A549 (cell line): ENCODE results near the gene TLNRD1. TPM values are rescaled to one million over a fixed set of nuclear protein-coding genes. Genes with fewer than 3 reads are reported as not detected.

Experiments
- ATAC-seq, 2 experiments: fragments of 200-7000 bp in 1 of 2; fragments of >200 bp in 1 of 2; cut with Nextera tagmentation in 1 of 2; cut with Tn5 transposase in 1 of 2; 3 replicates each; pipeline versions ENCODE4 v1.8.0 to v1.9.1; 2018 to 2020; ENCODE audit warnings: mild to moderate bottlenecking in 1 of 2, moderate library complexity in 1 of 2
- CTCF ChIA-PET: fragments of 300-600 bp; sonication (Branson Sonifier 250); formaldehyde crosslinking; extraction: SDS; loops from one replicate; lab custom pipeline; 2021; ENCODE audit warnings: antibody characterized with exemption, inconsistent platforms; lab: Yijun Ruan, JAX
- POLR2A ChIA-PET: fragments of 350-600 bp; formaldehyde crosslinking; extraction: SDS; loops from one replicate; lab custom pipeline; 2021; ENCODE audit warnings: antibody characterized with exemption, inconsistent platforms; lab: Yijun Ruan, JAX
- DNase-seq, 2 experiments: peaks; one replicate each; pipeline versions ENCODE4 v3.0.0 to v3.0.0-alpha.2; 2011 to 2016; ENCODE audit warnings: low read depth in 1 of 2, low spot score in 1 of 2
- FAIRE-seq: peaks from 2 replicates; lab custom pipeline; 2011; peaks lifted over from hg19 to GRCh38; lab: Jason Lieb, UNC
- H3K27ac ChIP-seq, 2 experiments: fragments of >200 bp; sonication (Bioruptor Twin); formaldehyde crosslinking; 3 replicates each; pipeline ENCODE4 v1.5.1; 2016 to 2017
- H3K4me1 ChIP-seq: fragments of >200 bp; sonication (Bioruptor Twin); formaldehyde crosslinking; 3 replicates; pipeline ENCODE4 v1.6.1; 2016
- H3K4me2 ChIP-seq: fragments of >200 bp; sonication (Bioruptor Twin); formaldehyde crosslinking; 3 replicates; pipeline ENCODE4 v1.6.1; 2016
- H3K4me3 ChIP-seq: fragments of >200 bp; sonication (Bioruptor Twin); formaldehyde crosslinking; 3 replicates; pipeline ENCODE4 v1.5.1; 2016
- H3K9me3 ChIP-seq: fragments of >200 bp; sonication (Bioruptor Twin); formaldehyde crosslinking; 3 replicates; pipeline ENCODE4 v1.6.1; 2016
- BCL3 ChIP-seq: fragments of >200 bp; sonication (Bioruptor Twin); formaldehyde crosslinking; IDR thresholded peaks from 3 replicates; pipeline ENCODE4 v1.6.1; 2016
- CBX8 ChIP-seq: fragments of 200-600 bp; sonication (generic); IDR thresholded peaks from 2 replicates; pipeline ENCODE4 v1.6.1; 2016
- FOSB ChIP-seq: fragments of 250-450 bp; sonication (Bioruptor Pico); IDR thresholded peaks from 2 replicates; pipeline ENCODE4 v1.5.0; 2020; ENCODE audit warnings: mild to moderate bottlenecking, moderate library complexity
- FOXS1 ChIP-seq: fragments of 250-450 bp; sonication (Bioruptor Pico); IDR thresholded peaks from 2 replicates; pipeline ENCODE4 v1.5.0; 2020; ENCODE audit warnings: mild to moderate bottlenecking, moderate library complexity
- HDAC2 ChIP-seq: fragments of 200-600 bp; sonication (generic); IDR thresholded peaks from 2 replicates; pipeline ENCODE4 v1.6.1; 2016
- HEYL ChIP-seq: fragments of 250-450 bp; sonication (Bioruptor Pico); IDR thresholded peaks from 2 replicates; pipeline ENCODE4 v1.8.0; 2021; ENCODE audit warnings: mild to moderate bottlenecking, moderate library complexity
- HOXB13 ChIP-seq: fragments of 250-450 bp; sonication (Bioruptor Pico); IDR thresholded peaks from 2 replicates; pipeline ENCODE4 v1.5.0; 2020; ENCODE audit warnings: low read depth, mild to moderate bottlenecking, moderate library complexity
- KDM1A ChIP-seq: fragments of 200-600 bp; sonication (generic); IDR thresholded peaks from 2 replicates; pipeline ENCODE4 v1.6.1; 2016; ENCODE audit warnings: low read depth, mild to moderate bottlenecking
- MAX ChIP-seq: IDR thresholded peaks from 2 replicates; pipeline ENCODE4 v1.6.1; 2012
- NFE2L2 ChIP-seq: fragments of 150-350 bp; conservative IDR thresholded peaks from 2 replicates; pipeline ENCODE4 v1.6.1; 2014; ENCODE audit warnings: low read length
- NR3C1 ChIP-seq: fragments of >200 bp; sonication (Bioruptor Twin); formaldehyde crosslinking; IDR thresholded peaks from 3 replicates; pipeline ENCODE4 v1.6.1; 2017
- PHF8 ChIP-seq: fragments of 200-600 bp; sonication (generic); IDR thresholded peaks from 2 replicates; pipeline ENCODE4 v1.6.1; 2016; ENCODE audit warnings: low read depth, mild to moderate bottlenecking, antibody characterized with exemption, moderate library complexity, borderline replicate concordance
- RAD21 ChIP-seq, 2 experiments: fragments of >200 bp in 1 of 2; sonication (Bioruptor Twin) in 1 of 2; formaldehyde crosslinking in 1 of 2; IDR thresholded peaks in 1 of 2; conservative IDR thresholded peaks in 1 of 2; 2 replicates in 1 of 2; 3 replicates in 1 of 2; pipeline ENCODE4 v1.6.1; 2012 to 2018; ENCODE audit warnings: inconsistent platforms in 1 of 2
- RARB ChIP-seq: fragments of 250-450 bp; sonication (Bioruptor Pico); IDR thresholded peaks from 2 replicates; pipeline ENCODE4 v1.8.0; 2021; ENCODE audit warnings: mild to moderate bottlenecking, moderate library complexity
- RNF2 ChIP-seq: fragments of 200-600 bp; sonication (generic); IDR thresholded peaks from 2 replicates; pipeline ENCODE4 v1.6.1; 2016; ENCODE audit warnings: low read depth, mild to moderate bottlenecking, antibody characterized with exemption, moderate library complexity, borderline replicate concordance
- SREBF2 ChIP-seq: fragments of 450-650 bp; IDR thresholded peaks from 2 replicates; pipeline ENCODE4 v1.6.1; 2014; ENCODE audit warnings: mild to moderate bottlenecking, moderate library complexity
- TP53 ChIP-seq: fragments of 250-450 bp; sonication (Bioruptor Pico); IDR thresholded peaks from 2 replicates; pipeline ENCODE4 v1.5.0; 2021; ENCODE audit warnings: mild to moderate bottlenecking, moderate library complexity
- USF2 ChIP-seq: fragments of 450-650 bp; IDR thresholded peaks from 2 replicates; pipeline ENCODE4 v1.6.1; 2014; ENCODE audit warnings: antibody characterized with exemption
- ZSCAN20 ChIP-seq: fragments of 250-450 bp; sonication (Bioruptor Pico); IDR thresholded peaks from 2 replicates; pipeline ENCODE4 v1.8.0; 2022; ENCODE audit warnings: mild to moderate bottlenecking, moderate library complexity
- WGBS: methylation state at CpG from one replicate; pipeline ENCODE4 v1.1.6; 2017; ENCODE audit errors: missing lambda C conversion rate; 5-methylcytosine and 5-hydroxymethylcytosine counted together
- polyA plus RNA-seq, 4 experiments: library from polyadenylated mRNA; depleted of rRNA in 3 of 4; stranded (reverse); fragments of >200 nt; fragmentation: RNase III in 1 of 4; extraction: RNeasy Plus Mini Kit Qiagen cat#74134 plus additional on column Dnase treatment in 1 of 4; gene quantifications; 2 replicates in 3 of 4; 3 replicates in 1 of 4; pipeline ENCODE4 v1.2.3, GENCODE V29; 2011 to 2017

The TLNRD1 gene
- polyA plus RNA-seq, 2 of the 4 experiments (the other 2 are of a cell fraction): 6.6 to 7.2 TPM

GRCh38 chr15:80971143-80971542 is 29.6 kb upstream of the TLNRD1 start:
- Histone ChIP-seq H3K27ac (no peak overlapping the region), H3K4me3 (no peak overlapping the region), H3K4me1 (no peaks in the 10 kb centered on the region), H3K9me3 (no peaks in the 10 kb centered on the region), H3K4me2 (no peak overlapping the region)
- CTCF ChIA-PET: interaction anchor here (1.0 to 9.7 kb wide), 20 partner anchors 10 to 589 kb away, joined by 3 to 235 read pairs (median 14); partner anchors contain the start of gene CEMIP
- WGBS: 89% methylated on average over 2 of the region's 2 CpGs
- no peak for DNase-seq
- TF ChIP-seq NR3C1 (no peak), SREBF2 (no peak), HOXB13 (CRISPR knock-in tag) (no peak), TP53 (no peak)
- no peak for ATAC-seq
- POLR2A ChIA-PET: no interaction called here
- no peak for FAIRE-seq

DNA sequence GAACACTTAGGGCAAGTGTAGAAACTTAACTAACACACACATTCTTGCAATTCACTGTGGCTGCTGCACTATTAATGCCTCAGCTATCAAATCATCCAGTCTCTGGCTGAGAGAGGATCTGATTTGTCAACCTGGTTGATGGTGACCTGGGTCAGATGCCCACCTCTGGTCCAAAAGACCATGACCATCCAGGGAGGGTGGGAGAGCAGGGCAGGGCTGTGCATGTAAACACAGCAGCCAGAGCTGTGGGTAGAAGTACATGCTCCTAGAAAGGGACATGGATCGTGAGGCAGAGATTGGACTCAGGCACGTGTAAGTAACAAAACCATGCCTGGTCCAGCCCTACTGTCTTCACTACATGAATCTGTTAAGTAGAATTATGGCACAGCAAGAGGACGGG is 28.4 kb upstream of the TLNRD1 start:
- Histone ChIP-seq H3K4me1 (no peaks in the 10 kb centered on the region), H3K9me3 (no peaks in the 10 kb centered on the region), H3K27ac (no peak overlapping the region), H3K4me3 (no peak overlapping the region), H3K4me2 (no peak overlapping the region)
- ChIA-PET CTCF (interaction anchor here (1.1 to 9.7 kb wide), 6 partner anchors 9 to 516 kb away, joined by 3 to 235 read pairs (median 74); partner anchors contain the start of gene CEMIP), POLR2A (no interaction called here)
- no peak for ATAC-seq
- no peak for FAIRE-seq
- no peak for DNase-seq
- no peak for TF ChIP-seq HOXB13 (CRISPR knock-in tag)
- no peak for TF ChIP-seq FOSB (CRISPR knock-in tag)
- TF ChIP-seq MAX: no peak
- no peak for TF ChIP-seq BCL3
- TF ChIP-seq NR3C1: no peak
- TF ChIP-seq ZSCAN20 (CRISPR knock-in tag): no peak
- TF ChIP-seq HDAC2: no peak
- TF ChIP-seq PHF8: no peak
- TF ChIP-seq HEYL (CRISPR knock-in tag): no peak
- TF ChIP-seq RAD21 (conservative IDR thresholded peaks at IDR 0.05 in 1 of 2, IDR thresholded peaks at IDR 0.05 in 1 of 2): no peak
- TF ChIP-seq CBX8: no peak
- no peak for TF ChIP-seq NFE2L2
- TF ChIP-seq KDM1A: no peak
- 85% methylated on average over 3 of the region's 3 CpGs for WGBS

- DNase-seq: no peak
- TF ChIP-seq TP53 (no peak), ZSCAN20 (CRISPR knock-in tag) (no peak), FOSB (CRISPR knock-in tag) (no peak), RNF2 (no peak), CBX8 (no peak), RARB (no peak), USF2 (no peak), FOXS1 (CRISPR knock-in tag) (no peak)
- TF ChIP-seq, all 56 proteins: peak for 0
- ChIA-PET CTCF (interaction anchor here (0.6 to 9.7 kb wide), 8 partner anchors 134 to 1734 kb away, joined by 3 to 94 read pairs (median 4); partner anchors contain the start of genes ABHD17C and CEMIP), POLR2A (interaction anchor here (0.7 kb wide), 1 partner anchor 387 kb away, joined by 5 read pairs; no protein-coding TSS in a partner anchor)
- no peak overlapping the region for H3K4me2 ChIP-seq
- no peak overlapping the region for H3K27ac ChIP-seq
- H3K4me3 ChIP-seq: no peak overlapping the region
- FAIRE-seq (no peak), ATAC-seq (no peak)
- H3K4me1 ChIP-seq: peaks cover 6% of the 10 kb centered on the region; the same call in 2 of the 3 replicates
- H3K9me3 ChIP-seq: no peaks in the 10 kb centered on the region
- WGBS: 95% methylated on average over 4 of the region's 4 CpGs
These were observed 25.8 kb upstream of the TLNRD1 start for GRCh38 chr15:80974914-80975313.
